Smooth muscle cell (in vitro differentiated cells): ENCODE measurements around the gene CMTM8. TPM values are rescaled to one million over a fixed set of nuclear protein-coding genes. Genes with fewer than 3 reads are reported as not detected.
A peak's percentile ranks its signal among the peaks of the same experiment; 100 is the strongest.

Experiments
- DNase-seq: peaks from one replicate; lab custom pipeline; 2025; ENCODE audit not compliant: unreplicated experiment; lab: John Stamatoyannopoulos, UW
- H2AFZ ChIP-seq: fragments of 200-600 bp; sonication (generic); 2 replicates; pipeline ENCODE4 v1.6.0; 2016; ENCODE audit warnings: antibody characterized with exemption, low read depth, mild to moderate bottlenecking
- H3F3A ChIP-seq: fragments of 200-600 bp; sonication (generic); 2 replicates; pipeline ENCODE4 v1.6.0; 2017; ENCODE audit warnings: antibody characterized with exemption, low read depth
- H3K27ac ChIP-seq: fragments of 200-600 bp; sonication (generic); 2 replicates; pipeline ENCODE4 v1.5.1; 2016; ENCODE audit warnings: low read depth, mild to moderate bottlenecking
- H3K27me3 ChIP-seq: fragments of 200-600 bp; sonication (generic); 2 replicates; pipeline ENCODE4 v1.6.1; 2016; ENCODE audit warnings: low read depth, mild to moderate bottlenecking
- H3K36me3 ChIP-seq: fragments of 200-600 bp; sonication (generic); 2 replicates; pipeline ENCODE4 v1.5.1; 2016; ENCODE audit warnings: low read depth
- H3K4me1 ChIP-seq: fragments of 200-600 bp; sonication (generic); 2 replicates; pipeline ENCODE4 v1.5.1; 2016; ENCODE audit warnings: low read depth
- H3K4me2 ChIP-seq: fragments of 200-600 bp; sonication (generic); 2 replicates; pipeline ENCODE4 v1.6.0; 2016; ENCODE audit warnings: mild to moderate bottlenecking
- H3K4me3 ChIP-seq: fragments of 200-600 bp; sonication (generic); 2 replicates; pipeline ENCODE4 v1.5.1; 2016; ENCODE audit warnings: mild to moderate bottlenecking
- H3K79me2 ChIP-seq: fragments of 200-600 bp; sonication (generic); 2 replicates; pipeline ENCODE4 v1.6.0; 2016; ENCODE audit warnings: low read depth, mild to moderate bottlenecking
- H3K9ac ChIP-seq: fragments of 200-600 bp; sonication (generic); 2 replicates; pipeline ENCODE4 v1.6.0; 2016; ENCODE audit warnings: low read depth
- H3K9me3 ChIP-seq: fragments of 200-600 bp; sonication (generic); replicated peaks from 2 replicates; pipeline ENCODE4 v1.5.1; 2016; ENCODE audit warnings: low read depth
- H4K20me1 ChIP-seq: fragments of 200-600 bp; sonication (generic); 2 replicates; pipeline ENCODE4 v1.6.0; 2016; ENCODE audit warnings: low read depth
- WGBS: methylation state at CpG from one replicate; pipeline ENCODE4 v1.1.7; 2016; ENCODE audit warnings: low lambda C conversion rate; 5-methylcytosine and 5-hydroxymethylcytosine counted together
- polyA plus RNA-seq: library from polyadenylated mRNA; unstranded; fragments of >200 nt; fragmentation: Nextera tagmentation; extraction: Ambion mirVana; gene quantifications from 2 replicates; pipeline ENCODE4 v1.2.1, GENCODE V29; 2016
- total RNA-seq: library from RNA; depleted of rRNA; stranded (reverse); fragments of >200 nt; gene quantifications from 2 replicates; pipeline ENCODE4 v1.2.3, GENCODE V29; 2014
- TF ChIP-seq, protein P1 (sequence below): fragments of 200-600 bp; sonication (generic); IDR thresholded peaks from 2 replicates; pipeline ENCODE4 v1.5.1; 2017; ENCODE audit warnings: borderline replicate concordance, mild to moderate bottlenecking, antibody characterized with exemption; ENCODE audit not compliant: insufficient read depth, poor library complexity, severe bottlenecking

The CMTM8 gene
- total and polyA plus RNA-seq, 2 experiments from 2014 or later = 1.9 TPM

DNA sequence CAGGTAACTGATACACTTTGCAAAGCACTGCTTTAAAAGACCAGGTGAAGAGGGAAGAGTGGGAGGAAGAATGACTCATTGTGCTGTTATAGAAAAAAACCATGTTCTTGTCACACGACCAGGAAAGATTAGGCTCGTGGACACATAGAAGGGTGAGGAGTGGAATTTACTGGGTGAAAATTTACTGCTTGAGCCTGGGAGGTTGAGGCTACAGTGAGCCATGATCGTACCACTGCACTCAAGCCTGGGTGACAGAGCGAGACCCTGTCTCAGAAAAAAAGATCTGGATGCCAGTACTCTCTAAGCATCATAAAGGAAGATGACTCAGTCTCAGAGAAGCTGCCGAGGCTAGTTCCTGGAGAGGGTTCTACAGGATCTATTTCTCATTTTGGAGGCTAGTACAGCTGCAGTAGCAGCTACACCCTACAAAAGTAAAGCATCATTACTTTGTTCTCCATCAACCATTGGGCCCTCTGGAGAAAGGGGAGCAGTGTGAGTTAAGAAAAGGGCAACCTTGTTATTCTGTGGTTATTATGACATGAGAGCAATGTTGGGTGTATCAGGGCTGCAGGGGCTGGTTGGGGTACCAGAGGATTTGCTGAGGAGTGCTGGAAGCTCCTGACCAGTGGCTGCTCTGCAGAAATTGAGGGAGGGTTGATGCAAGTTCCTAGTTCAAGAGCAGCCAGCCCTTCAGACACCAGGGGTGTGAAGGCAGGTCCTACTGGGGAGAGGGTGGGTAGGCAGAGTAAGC, 75.4 kb downstream of the CMTM8 start:
- 10% methylated on average over 5 of the region's 5 CpGs for WGBS
- Histone ChIP-seq H3K27me3 (no peaks in the 10 kb centered on the region), H3K9ac (no peak overlapping the region), H2AFZ (no peak overlapping the region), H3K4me3 (no peak overlapping the region), H3K36me3 (no peaks in the 10 kb centered on the region), H3K4me1 (peaks cover 10% of the 10 kb centered on the region), H3F3A (no peaks in the 10 kb centered on the region), H3K79me2 (no peaks in the 10 kb centered on the region), H4K20me1 (no peaks in the 10 kb centered on the region), H3K4me2 (peak overlapping the region; percentile 55), H3K27ac (peak overlapping the region; percentile 16), H3K9me3 (no peaks in the 10 kb centered on the region)
- TF ChIP-seq, protein P1, sequence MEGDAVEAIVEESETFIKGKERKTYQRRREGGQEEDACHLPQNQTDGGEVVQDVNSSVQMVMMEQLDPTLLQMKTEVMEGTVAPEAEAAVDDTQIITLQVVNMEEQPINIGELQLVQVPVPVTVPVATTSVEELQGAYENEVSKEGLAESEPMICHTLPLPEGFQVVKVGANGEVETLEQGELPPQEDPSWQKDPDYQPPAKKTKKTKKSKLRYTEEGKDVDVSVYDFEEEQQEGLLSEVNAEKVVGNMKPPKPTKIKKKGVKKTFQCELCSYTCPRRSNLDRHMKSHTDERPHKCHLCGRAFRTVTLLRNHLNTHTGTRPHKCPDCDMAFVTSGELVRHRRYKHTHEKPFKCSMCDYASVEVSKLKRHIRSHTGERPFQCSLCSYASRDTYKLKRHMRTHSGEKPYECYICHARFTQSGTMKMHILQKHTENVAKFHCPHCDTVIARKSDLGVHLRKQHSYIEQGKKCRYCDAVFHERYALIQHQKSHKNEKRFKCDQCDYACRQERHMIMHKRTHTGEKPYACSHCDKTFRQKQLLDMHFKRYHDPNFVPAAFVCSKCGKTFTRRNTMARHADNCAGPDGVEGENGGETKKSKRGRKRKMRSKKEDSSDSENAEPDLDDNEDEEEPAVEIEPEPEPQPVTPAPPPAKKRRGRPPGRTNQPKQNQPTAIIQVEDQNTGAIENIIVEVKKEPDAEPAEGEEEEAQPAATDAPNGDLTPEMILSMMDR = no peak
- no peak for DNase-seq

DNA sequence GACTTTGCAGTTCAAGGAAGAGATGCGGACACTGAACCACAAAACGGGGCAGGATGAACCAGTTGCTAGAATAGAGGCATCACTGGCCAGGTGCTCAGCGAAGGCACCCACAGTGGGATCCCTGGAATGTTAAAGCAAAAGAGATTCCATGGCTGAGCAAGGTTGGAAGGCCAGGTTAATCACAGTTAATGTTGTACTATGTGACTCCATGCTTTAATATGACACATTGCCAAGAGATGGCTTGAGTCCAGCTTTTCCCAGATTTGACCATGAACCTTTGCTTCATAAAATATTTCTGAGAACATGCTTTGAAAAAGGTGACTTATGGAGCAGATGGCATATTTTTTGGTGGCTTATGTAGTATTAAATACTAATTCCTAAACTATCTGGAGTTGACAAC, 77.0 kb downstream of the CMTM8 start:
- Histone ChIP-seq H3K4me3 (no peak overlapping the region), H3K9me3 (no peaks in the 10 kb centered on the region), H2AFZ (no peak overlapping the region), H3K79me2 (no peaks in the 10 kb centered on the region), H3K9ac (no peak overlapping the region), H3F3A (no peaks in the 10 kb centered on the region), H3K27me3 (no peaks in the 10 kb centered on the region), H4K20me1 (no peaks in the 10 kb centered on the region), H3K4me1 (peaks cover 12% of the 10 kb centered on the region), H3K4me2 (no peak overlapping the region), H3K36me3 (no peaks in the 10 kb centered on the region), H3K27ac (no peak overlapping the region)
- TF ChIP-seq, protein P1 = no peak
- no peak for DNase-seq
- WGBS = 94% methylated on average over 3 of the region's 3 CpGs

DNA sequence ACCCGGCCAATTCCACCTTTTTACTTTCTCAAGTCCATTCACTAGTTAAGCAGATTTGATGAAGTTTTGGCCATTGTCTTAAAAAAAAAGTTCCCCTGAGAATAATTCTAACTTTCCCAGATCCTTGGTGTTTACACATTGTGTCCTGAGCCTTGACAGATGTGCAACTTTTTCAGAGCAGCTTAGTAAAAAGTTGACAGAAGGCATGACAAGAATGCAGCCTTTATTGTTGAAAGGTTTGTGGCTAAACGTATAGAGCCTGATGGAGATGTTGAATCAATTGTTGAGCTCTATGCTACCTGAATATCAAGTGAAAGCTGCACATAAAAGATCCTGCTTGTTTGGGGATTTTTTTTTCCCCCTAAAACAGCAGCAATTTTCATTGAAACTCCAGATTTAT, 77.8 kb downstream of the CMTM8 start:
- Histone ChIP-seq H3K9ac (no peak overlapping the region), H3K4me1 (peaks cover 18% of the 10 kb centered on the region), H3K4me2 (no peak overlapping the region), H4K20me1 (no peaks in the 10 kb centered on the region), H3K4me3 (no peak overlapping the region), H3K79me2 (no peaks in the 10 kb centered on the region), H3K27me3 (no peaks in the 10 kb centered on the region), H3K27ac (no peak overlapping the region), H3F3A (no peaks in the 10 kb centered on the region), H2AFZ (no peak overlapping the region), H3K9me3 (no peaks in the 10 kb centered on the region), H3K36me3 (no peaks in the 10 kb centered on the region)
- WGBS = 68% methylated on average over 2 of the region's 2 CpGs
- DNase-seq = no peak
- TF ChIP-seq, protein P1 = no peak

DNA sequence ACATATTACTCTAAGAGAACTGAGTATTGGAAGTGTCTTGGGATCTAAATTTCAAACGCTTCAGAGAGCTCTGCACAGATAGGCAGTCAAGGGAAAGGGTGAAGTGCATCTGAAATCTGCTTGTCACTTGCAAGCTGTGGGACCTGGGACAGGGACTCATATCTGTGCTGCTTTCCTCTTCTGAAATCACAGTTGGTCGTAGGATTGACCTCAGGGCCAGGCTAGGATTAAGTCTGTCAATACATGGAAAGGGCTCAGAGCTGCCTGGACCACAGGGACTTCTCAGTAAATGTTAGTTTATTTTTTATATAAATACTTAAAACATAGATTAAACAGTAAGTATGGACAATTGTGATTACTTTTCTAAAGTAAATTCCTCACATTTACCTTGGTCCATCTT, 78.5 kb downstream of the CMTM8 start:
- H3K27ac ChIP-seq = no peak overlapping the region
- no peaks in the 10 kb centered on the region for H3K9me3 ChIP-seq
- no peaks in the 10 kb centered on the region for H4K20me1 ChIP-seq
- no peaks in the 10 kb centered on the region for H3F3A ChIP-seq
- no peaks in the 10 kb centered on the region for H3K36me3 ChIP-seq
- no peak overlapping the region for H2AFZ ChIP-seq
- H3K9ac ChIP-seq = no peak overlapping the region
- H3K4me2 ChIP-seq = no peak overlapping the region
- H3K4me1 ChIP-seq = peaks cover 18% of the 10 kb centered on the region
- TF ChIP-seq, protein P1 = no peak
- no peak for DNase-seq
- WGBS = 52% methylated on average over 2 of the region's 2 CpGs
- H3K27me3 ChIP-seq = no peaks in the 10 kb centered on the region
- H3K79me2 ChIP-seq = no peaks in the 10 kb centered on the region
- no peak overlapping the region for H3K4me3 ChIP-seq
